Gastroesophageal sphincter (tissue), 4 donors: ENCODE data around the gene OTULINL. TPM values are rescaled to one million over a fixed set of nuclear protein-coding genes. Genes with fewer than 3 reads are reported as not detected.
A peak's percentile ranks its signal among the peaks of the same experiment; 100 is the strongest.

ENCODE experiments used
- ATAC-seq: fragments of 150-250 bp; one replicate; pipeline ENCODE4 v1.9.1; 2016; ENCODE audit warnings: mild to moderate bottlenecking, moderate library complexity
- H3K27ac ChIP-seq, 4 donors: fragments of 200-600 bp; sonication (generic) in 3 of 4; 1 replicate in 3 of 4; 2 replicates in 1 of 4; pipeline ENCODE4 v1.5.1; 2016 to 2019
- H3K27me3 ChIP-seq: fragments of 200-600 bp; sonication (generic); one replicate; pipeline ENCODE4 v1.5.1; 2019
- H3K36me3 ChIP-seq, 2 donors: fragments of 200-600 bp; sonication (generic); one replicate each; pipeline ENCODE4 v1.5.1; 2019; ENCODE audit warnings: control low read depth in 1 of 2
- H3K4me1 ChIP-seq, 3 donors: fragments of 200-600 bp; sonication (generic); 1 replicate in 2 of 3; 2 replicates in 1 of 3; pipeline ENCODE4 v1.5.1; 2016 to 2019; ENCODE audit warnings: control low read depth in 2 of 3
- H3K4me3 ChIP-seq, 2 donors: fragments of 200-600 bp; sonication (generic); one replicate each; pipeline ENCODE4 v1.5.1; 2019; ENCODE audit warnings: mild to moderate bottlenecking in 1 of 2, moderate library complexity in 1 of 2
- H3K9me3 ChIP-seq, 3 donors: fragments of 200-600 bp; sonication (generic); one replicate each; pipeline ENCODE4 v1.5.1; 2017 to 2019; ENCODE audit warnings: control low read depth in 2 of 3
- EP300 ChIP-seq: sonication (generic); formaldehyde crosslinking; IDR thresholded peaks from one replicate; pipeline ENCODE4 v1.6.1; 2017; ENCODE audit warnings: antibody characterized with exemption, mild to moderate bottlenecking
- POLR2A ChIP-seq, 2 donors: fragments of 450-650 bp; IDR thresholded peaks; one replicate each; pipeline ENCODE4 v1.6.1; 2017; ENCODE audit warnings: antibody characterized with exemption in 2 of 2, mild to moderate bottlenecking in 2 of 2, moderate library complexity in 1 of 2
- POLR2AphosphoS5 ChIP-seq: sonication (generic); formaldehyde crosslinking; IDR thresholded peaks from one replicate; pipeline ENCODE4 v1.6.1; 2017; ENCODE audit warnings: antibody characterized with exemption
- WGBS, 2 donors: methylation state at CpG; one replicate each; pipeline ENCODE4 v1.1.5; 2018; ENCODE audit warnings: low coverage in 1 of 2; 5-methylcytosine and 5-hydroxymethylcytosine counted together
- total RNA-seq, 4 donors: library from RNA; depleted of rRNA; stranded (reverse); fragments of >200 nt; gene quantifications; one replicate each; pipeline ENCODE4 v1.1.0, GENCODE V29; 2016
- TF ChIP-seq, protein P1 (sequence below), 4 experiments: fragments of 200-600 bp in 2 of 4; fragments of 450-650 bp in 2 of 4; sonication (generic) in 1 of 4; IDR thresholded peaks; one replicate each; pipeline ENCODE4 v1.5.1; 2017 to 2019; ENCODE audit warnings: antibody characterized with exemption in 4 of 4, mild to moderate bottlenecking in 2 of 4, moderate library complexity in 2 of 4

OTULINL gene
- total RNA-seq, 4 donors from 2014 or later, result 1.4 to 11.3 (median 5.1) TPM

DNA sequence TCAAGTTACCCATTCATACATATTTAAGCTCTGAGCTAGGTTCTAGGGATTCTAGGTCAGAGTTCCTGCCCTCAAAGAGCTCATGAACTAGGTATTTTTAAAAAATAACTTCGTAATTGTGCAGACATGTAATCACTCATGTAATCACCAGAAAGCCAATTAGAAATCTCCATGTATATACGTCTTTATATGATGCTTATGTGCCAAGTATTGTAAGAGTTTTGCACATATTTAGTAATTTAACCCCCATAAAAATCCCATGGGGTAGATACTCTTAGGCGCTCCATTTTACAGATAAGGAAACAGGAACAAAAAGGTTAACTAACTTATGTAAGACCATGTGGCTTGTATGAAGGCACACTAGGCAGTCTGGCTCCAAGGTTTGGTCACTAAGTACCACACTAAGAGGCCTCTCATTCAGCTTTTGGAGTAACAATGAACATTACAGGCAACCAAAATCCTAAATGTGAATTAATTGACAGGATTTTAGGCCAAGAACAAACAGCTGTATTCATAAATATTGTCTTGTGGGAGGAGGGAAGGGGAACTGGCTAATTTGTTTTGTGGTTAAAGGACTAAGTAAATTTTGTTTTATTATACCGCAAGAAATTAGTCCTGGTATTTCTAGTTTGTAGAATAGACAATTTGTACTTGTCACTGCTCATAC lies 1.7 kb upstream of the OTULINL start:
- no peak for ATAC-seq
- no peak for TF ChIP-seq EP300
- TF ChIP-seq, protein P1, sequence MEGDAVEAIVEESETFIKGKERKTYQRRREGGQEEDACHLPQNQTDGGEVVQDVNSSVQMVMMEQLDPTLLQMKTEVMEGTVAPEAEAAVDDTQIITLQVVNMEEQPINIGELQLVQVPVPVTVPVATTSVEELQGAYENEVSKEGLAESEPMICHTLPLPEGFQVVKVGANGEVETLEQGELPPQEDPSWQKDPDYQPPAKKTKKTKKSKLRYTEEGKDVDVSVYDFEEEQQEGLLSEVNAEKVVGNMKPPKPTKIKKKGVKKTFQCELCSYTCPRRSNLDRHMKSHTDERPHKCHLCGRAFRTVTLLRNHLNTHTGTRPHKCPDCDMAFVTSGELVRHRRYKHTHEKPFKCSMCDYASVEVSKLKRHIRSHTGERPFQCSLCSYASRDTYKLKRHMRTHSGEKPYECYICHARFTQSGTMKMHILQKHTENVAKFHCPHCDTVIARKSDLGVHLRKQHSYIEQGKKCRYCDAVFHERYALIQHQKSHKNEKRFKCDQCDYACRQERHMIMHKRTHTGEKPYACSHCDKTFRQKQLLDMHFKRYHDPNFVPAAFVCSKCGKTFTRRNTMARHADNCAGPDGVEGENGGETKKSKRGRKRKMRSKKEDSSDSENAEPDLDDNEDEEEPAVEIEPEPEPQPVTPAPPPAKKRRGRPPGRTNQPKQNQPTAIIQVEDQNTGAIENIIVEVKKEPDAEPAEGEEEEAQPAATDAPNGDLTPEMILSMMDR (IDR thresholded peaks at IDR 0.05), result no peak
- no peak for TF ChIP-seq POLR2AphosphoS5
- TF ChIP-seq POLR2A (IDR thresholded peaks at IDR 0.05), result no peak
- Histone ChIP-seq H3K27ac (no peak overlapping the region), H3K4me3 (no peak overlapping the region), H3K4me1 (peaks cover 0 to 27% (median 0%) of the 10 kb centered on the region in 3 donors), H3K36me3 (no peaks in the 10 kb centered on the region), H3K27me3 (peaks cover 63% of the 10 kb centered on the region), H3K9me3 (no peaks in the 10 kb centered on the region)
- WGBS, 2 donors, result 86 to 91% methylated on average over 4 of the region's 4 CpGs

DNA sequence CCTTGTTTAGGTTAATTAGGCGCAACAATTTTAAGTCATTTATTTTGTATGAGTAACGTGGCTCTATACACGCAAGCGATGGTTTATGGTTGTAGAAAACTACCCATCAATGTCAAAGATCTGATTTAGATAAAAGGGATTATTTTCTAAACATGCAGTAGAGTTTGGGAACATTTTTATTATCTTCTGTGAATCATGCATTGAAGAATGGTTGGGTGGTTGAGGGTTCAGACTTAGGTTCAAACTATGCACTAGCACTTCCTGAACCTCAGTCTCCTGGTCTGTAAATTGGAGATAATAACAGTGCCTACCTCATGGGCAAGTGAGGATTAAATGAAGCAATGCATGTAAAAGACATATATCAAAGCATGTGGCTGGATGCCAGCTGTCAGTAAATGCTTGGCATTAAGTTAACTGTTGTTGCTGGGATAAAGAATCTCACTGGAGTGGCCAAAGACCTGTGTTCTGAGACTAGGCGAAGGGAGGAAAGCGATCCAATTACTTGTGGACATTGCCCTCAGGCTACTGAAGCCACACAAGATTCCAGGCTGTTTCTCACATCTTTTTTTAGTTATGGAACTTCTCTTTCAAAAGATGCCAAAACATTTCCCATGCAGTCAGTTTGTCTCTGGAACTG lies 1.1 kb upstream of the OTULINL start:
- H3K9me3 ChIP-seq, result no peaks in the 10 kb centered on the region
- no peaks in the 10 kb centered on the region for H3K36me3 ChIP-seq
- peaks cover 63% of the 10 kb centered on the region for H3K27me3 ChIP-seq
- no peak overlapping the region for H3K27ac ChIP-seq
- H3K4me3 ChIP-seq, result no peak overlapping the region
- WGBS, 2 donors, result 83 to 91% methylated on average over 6 of the region's 6 CpGs
- H3K4me1 ChIP-seq, result peaks cover 0 to 27% (median 0%) of the 10 kb centered on the region in 3 donors
- TF ChIP-seq POLR2AphosphoS5 (no peak), EP300 (no peak), POLR2A (IDR thresholded peaks at IDR 0.05) (no peak)
- TF ChIP-seq, protein P1 (IDR thresholded peaks at IDR 0.05), result no peak
- no peak for ATAC-seq

DNA sequence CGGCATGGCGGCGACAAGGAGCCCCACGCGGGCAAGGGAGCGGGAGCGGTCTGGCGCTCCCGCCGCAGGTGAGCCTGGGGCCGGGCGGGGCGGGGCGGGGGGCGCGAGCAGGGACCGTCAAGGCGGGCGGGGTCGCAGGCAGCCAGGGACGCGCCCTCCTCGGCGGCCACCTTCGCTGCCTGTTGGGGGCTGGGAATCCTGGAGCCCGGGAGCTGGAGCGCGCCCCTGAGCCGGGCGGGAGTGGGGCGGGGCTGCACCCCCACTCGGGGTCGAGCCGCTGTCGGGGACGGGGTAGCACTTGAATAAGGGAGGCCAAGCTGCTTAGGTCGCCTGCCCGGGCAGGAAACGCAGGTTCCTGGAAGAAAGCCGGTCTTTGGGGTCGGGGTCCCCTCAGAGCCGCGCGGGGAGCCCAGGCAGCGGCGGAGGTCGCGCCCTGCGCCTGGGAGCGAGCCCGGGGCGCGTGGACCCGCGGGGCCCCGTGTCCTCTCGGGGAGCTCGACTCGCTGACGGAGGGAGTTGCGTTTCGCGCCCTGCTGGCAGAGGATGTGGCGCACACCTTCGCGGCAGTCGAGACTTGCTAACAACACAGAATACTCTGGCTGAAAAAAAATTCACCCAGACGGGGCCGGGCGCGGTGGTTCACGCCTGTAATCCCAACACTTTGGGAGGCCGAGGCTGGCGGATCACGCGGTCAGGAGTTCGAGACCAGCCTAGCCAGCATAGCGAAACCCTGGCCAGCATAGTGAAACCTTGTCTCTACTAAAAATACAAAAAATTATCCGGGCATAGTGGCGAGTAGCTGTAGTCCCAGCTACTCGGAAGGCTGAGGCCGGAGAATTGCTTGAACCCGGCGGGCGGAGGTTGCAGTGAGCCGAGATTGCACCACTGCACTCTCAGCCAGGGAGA lies 552 bp downstream of the OTULINL start:
- peak; percentile 52 for ATAC-seq
- 0% methylated on average over 1 of the region's 86 CpGs; no CpG with 5 or more reads in 1 of the 2 donors for WGBS, 2 donors
- Histone ChIP-seq H3K27ac (peak overlapping the region in 3 of 4 donors; percentile 49 to 77 (median 60)), H3K9me3 (no peaks in the 10 kb centered on the region), H3K4me1 (peaks cover 0 to 27% (median 0%) of the 10 kb centered on the region in 3 donors), H3K27me3 (peaks cover 52% of the 10 kb centered on the region), H3K4me3 (peak overlapping the region; percentile 45 to 85), H3K36me3 (no peaks in the 10 kb centered on the region)
- TF ChIP-seq EP300 (no peak), POLR2A (IDR thresholded peaks at IDR 0.05) (no peak), POLR2AphosphoS5 (no peak)
- TF ChIP-seq, protein P1 (IDR thresholded peaks at IDR 0.05), result peak in 1 of 4 experiments; percentile 19

DNA sequence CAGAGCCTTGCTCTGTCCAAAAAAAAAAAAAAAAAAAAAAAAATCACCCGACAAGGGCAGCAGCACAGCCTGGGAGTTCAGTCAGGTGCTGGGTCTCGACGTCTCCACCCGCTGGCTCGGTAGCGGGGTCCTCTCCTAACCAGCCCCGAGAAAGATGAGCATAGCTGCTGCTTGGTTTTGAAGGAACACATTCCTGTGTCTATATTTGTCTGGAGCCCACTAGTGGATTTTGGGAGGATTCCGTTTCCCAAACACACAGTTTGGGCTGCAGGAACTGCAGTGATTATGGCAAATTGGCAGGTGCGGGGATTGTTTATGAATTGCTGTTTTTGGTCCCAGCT lies 1.2 kb downstream of the OTULINL start:
- peak overlapping the region in 1 of 4 donors; percentile 77 for H3K27ac ChIP-seq
- 10% methylated on average over 3 of the region's 9 CpGs; no CpG with 5 or more reads in 1 of the 2 donors for WGBS, 2 donors
- no peaks in the 10 kb centered on the region for H3K36me3 ChIP-seq
- H3K4me1 ChIP-seq, result peaks cover 0 to 27% (median 0%) of the 10 kb centered on the region in 3 donors
- no peaks in the 10 kb centered on the region for H3K9me3 ChIP-seq
- H3K4me3 ChIP-seq, result peak overlapping the region; percentile 45 to 85
- ATAC-seq, result peak; percentile 13
- no peak for TF ChIP-seq EP300
- TF ChIP-seq POLR2AphosphoS5, result no peak
- no peak for TF ChIP-seq POLR2A (IDR thresholded peaks at IDR 0.05)
- TF ChIP-seq, protein P1 (IDR thresholded peaks at IDR 0.05), result no peak
- H3K27me3 ChIP-seq, result peaks cover 45% of the 10 kb centered on the region
